ENCODE data around the gene MAGI3. TPM values are rescaled to one million over a fixed set of nuclear protein-coding genes. Genes with fewer than 3 reads are reported as not detected.
"Not testable (repeated sequence)": the region's sequence is repeated elsewhere in the genome, so short reads cannot be mapped to it uniquely, and the experiment has no call there.

MAGI3 gene
- total RNA-seq, 1 donor from 2014 or later = 31.1 TPM

- no peak for DNase-seq
Measured at GRCh38 chr1:113694910-113695309, 304.6 kb downstream of the MAGI3 start.

GRCh38 chr1:113701429-113701828 is 311.1 kb downstream of the MAGI3 start:
- no peak for DNase-seq

- DNase-seq = peak; percentile 5
Measured at GRCh38 chr1:113714606-113715269, 324.4 kb downstream of the MAGI3 start.

GRCh38 chr1:113717506-113717905 is 327.2 kb downstream of the MAGI3 start:
- DNase-seq = not testable (repeated sequence)

GRCh38 chr1:113718621-113719020 is 328.3 kb downstream of the MAGI3 start:
- DNase-seq = not testable (repeated sequence)

- DNase-seq = no peak
Measured at GRCh38 chr1:113721010-113721409, 330.7 kb downstream of the MAGI3 start.

- no peak for DNase-seq
Measured at GRCh38 chr1:113732802-113733201, 342.5 kb downstream of the MAGI3 start.

GRCh38 chr1:113734357-113735055 is 344.2 kb downstream of the MAGI3 start:
- DNase-seq = no peak

Small RNAs within 50 kb of the gene (small RNA-seq; reads per million reads assigned to genes)
- gene MTND5P20 (ENCODE audit: low replicate concordance) = not detected

All from tongue (tissue), 3 donors.